Tibial nerve (tissue), 4 donors: ENCODE data around the gene GUCA2B. TPM values are rescaled to one million over a fixed set of nuclear protein-coding genes. Genes with fewer than 3 reads are reported as not detected.

Experiments used
- DNase-seq, 2 donors: peaks; one replicate each; pipeline ENCODE4 v3.0.0-alpha.2; 2019; ENCODE audit warnings: low spot score in 2 of 2
- H3K27ac ChIP-seq, 4 donors: fragments of 200-600 bp; sonication (generic) in 3 of 4; one replicate each; pipeline ENCODE4 v1.5.1; 2017 to 2019; ENCODE audit warnings: mild to moderate bottlenecking in 1 of 4
- H3K27me3 ChIP-seq, 2 donors: fragments of 200-600 bp; sonication (generic) in 1 of 2; one replicate each; pipeline versions ENCODE4 v1.5.1 to v1.6.0; 2017 to 2019
- H3K36me3 ChIP-seq, 3 donors: fragments of 200-600 bp; sonication (generic); one replicate each; pipeline ENCODE4 v1.5.1; 2018 to 2019
- H3K4me1 ChIP-seq, 4 donors: fragments of 200-600 bp; sonication (generic) in 3 of 4; one replicate each; pipeline ENCODE4 v1.5.1; 2017 to 2019
- H3K4me3 ChIP-seq, 4 donors: fragments of 200-600 bp; sonication (generic) in 3 of 4; one replicate each; pipeline ENCODE4 v1.5.1; 2017 to 2019; ENCODE audit warnings: mild to moderate bottlenecking in 1 of 4, moderate library complexity in 1 of 4
- H3K9me3 ChIP-seq, 4 donors: fragments of 200-600 bp; sonication (generic) in 3 of 4; one replicate each; pipeline ENCODE4 v1.5.1; 2017 to 2019
- EP300 ChIP-seq, 2 donors: sonication (generic); formaldehyde crosslinking; IDR thresholded peaks; one replicate each; pipeline ENCODE4 v1.6.1; 2017; ENCODE audit warnings: antibody characterized with exemption in 2 of 2, mild to moderate bottlenecking in 1 of 2
- POLR2A ChIP-seq, 2 donors: fragments of 450-650 bp; IDR thresholded peaks; one replicate each; pipeline ENCODE4 v1.6.1; 2017; ENCODE audit warnings: antibody characterized with exemption in 2 of 2, mild to moderate bottlenecking in 2 of 2, moderate library complexity in 2 of 2
- WGBS, 2 donors: methylation state at CpG; one replicate each; pipeline ENCODE4 v1.1.5; 2018; 5-methylcytosine and 5-hydroxymethylcytosine counted together
- total RNA-seq, 4 donors: library from RNA; depleted of rRNA; stranded (reverse); fragments of >200 nt; gene quantifications; one replicate each; pipeline ENCODE4 v1.1.0, GENCODE V29; 2016
- TF ChIP-seq, protein P1 (sequence below), 5 experiments: fragments of 200-600 bp in 3 of 5; fragments of 450-650 bp in 2 of 5; sonication (generic) in 3 of 5; IDR thresholded peaks; one replicate each; pipeline ENCODE4 v1.5.1; 2016 to 2019; ENCODE audit warnings: antibody characterized with exemption in 5 of 5, mild to moderate bottlenecking in 3 of 5, moderate library complexity in 2 of 5

Gene GUCA2B
- total RNA-seq, 4 donors from 2014 or later, result not detected

DNA sequence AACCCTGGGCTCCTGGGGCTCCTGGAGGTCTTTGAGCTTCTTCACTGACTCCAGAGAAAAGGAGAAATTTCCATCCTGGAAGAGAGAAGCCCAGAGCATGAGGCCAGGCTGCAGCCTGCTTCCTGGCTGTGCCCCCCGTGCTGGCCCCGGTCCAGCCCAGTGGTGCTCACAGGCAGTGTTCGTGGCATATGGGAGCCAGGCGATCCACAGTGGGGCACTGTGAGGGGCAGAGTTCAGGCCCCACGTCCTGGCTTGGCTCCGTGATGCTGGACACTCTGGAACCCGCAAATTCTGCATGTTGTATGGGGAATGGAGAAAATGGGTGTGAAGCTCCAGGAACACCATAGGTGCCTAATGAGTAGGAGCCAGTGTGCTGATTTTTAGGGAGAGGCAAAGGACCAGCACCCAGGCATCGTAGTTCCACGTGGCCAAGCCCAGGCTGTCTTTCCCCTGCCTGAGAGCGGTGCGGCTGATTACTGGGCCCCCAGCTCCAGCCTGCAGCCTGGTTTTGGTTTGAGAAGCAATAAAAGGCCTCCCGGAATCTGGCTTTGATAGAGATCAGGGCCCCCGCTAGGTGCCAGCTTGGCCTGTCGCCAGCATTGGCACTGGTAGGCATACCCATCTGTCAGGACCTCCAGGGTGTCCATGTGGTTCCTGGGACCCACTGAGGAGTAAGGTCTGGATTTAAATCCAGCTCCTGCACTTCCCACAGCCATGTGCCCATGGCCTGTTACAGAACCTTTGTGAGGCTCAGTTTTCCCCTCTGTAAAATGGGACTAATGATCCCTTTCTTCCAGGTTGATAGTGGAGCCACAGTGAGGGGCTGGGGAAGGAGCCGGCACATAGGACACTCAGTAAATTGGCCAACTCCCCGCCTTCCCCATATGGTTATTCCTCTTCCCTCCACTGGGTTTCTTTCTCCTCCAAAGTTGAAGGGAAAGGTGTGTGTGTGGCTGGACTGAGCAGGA, 10.6 kb downstream of the GUCA2B start:
- peaks cover 0 to 9% (median 0%) of the 10 kb centered on the region in 4 donors for H3K4me1 ChIP-seq
- H3K4me3 ChIP-seq, result no peak overlapping the region
- no peaks in the 10 kb centered on the region for H3K36me3 ChIP-seq
- WGBS, 2 donors, result 79% methylated on average over 14 to 16 of the region's 16 CpGs
- H3K9me3 ChIP-seq, result peaks cover 0 to 22% (median 6%) of the 10 kb centered on the region in 4 donors
- H3K27ac ChIP-seq, result peak overlapping the region in 1 of 4 donors; percentile 23
- H3K27me3 ChIP-seq, result peaks cover 0 to 14% of the 10 kb centered on the region in 2 donors
- no peak for DNase-seq
- TF ChIP-seq POLR2A (IDR thresholded peaks at IDR 0.05) (no peak), EP300 (IDR thresholded peaks at IDR 0.05) (no peak)
- TF ChIP-seq, protein P1, sequence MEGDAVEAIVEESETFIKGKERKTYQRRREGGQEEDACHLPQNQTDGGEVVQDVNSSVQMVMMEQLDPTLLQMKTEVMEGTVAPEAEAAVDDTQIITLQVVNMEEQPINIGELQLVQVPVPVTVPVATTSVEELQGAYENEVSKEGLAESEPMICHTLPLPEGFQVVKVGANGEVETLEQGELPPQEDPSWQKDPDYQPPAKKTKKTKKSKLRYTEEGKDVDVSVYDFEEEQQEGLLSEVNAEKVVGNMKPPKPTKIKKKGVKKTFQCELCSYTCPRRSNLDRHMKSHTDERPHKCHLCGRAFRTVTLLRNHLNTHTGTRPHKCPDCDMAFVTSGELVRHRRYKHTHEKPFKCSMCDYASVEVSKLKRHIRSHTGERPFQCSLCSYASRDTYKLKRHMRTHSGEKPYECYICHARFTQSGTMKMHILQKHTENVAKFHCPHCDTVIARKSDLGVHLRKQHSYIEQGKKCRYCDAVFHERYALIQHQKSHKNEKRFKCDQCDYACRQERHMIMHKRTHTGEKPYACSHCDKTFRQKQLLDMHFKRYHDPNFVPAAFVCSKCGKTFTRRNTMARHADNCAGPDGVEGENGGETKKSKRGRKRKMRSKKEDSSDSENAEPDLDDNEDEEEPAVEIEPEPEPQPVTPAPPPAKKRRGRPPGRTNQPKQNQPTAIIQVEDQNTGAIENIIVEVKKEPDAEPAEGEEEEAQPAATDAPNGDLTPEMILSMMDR (IDR thresholded peaks at IDR 0.05), result no peak

DNA sequence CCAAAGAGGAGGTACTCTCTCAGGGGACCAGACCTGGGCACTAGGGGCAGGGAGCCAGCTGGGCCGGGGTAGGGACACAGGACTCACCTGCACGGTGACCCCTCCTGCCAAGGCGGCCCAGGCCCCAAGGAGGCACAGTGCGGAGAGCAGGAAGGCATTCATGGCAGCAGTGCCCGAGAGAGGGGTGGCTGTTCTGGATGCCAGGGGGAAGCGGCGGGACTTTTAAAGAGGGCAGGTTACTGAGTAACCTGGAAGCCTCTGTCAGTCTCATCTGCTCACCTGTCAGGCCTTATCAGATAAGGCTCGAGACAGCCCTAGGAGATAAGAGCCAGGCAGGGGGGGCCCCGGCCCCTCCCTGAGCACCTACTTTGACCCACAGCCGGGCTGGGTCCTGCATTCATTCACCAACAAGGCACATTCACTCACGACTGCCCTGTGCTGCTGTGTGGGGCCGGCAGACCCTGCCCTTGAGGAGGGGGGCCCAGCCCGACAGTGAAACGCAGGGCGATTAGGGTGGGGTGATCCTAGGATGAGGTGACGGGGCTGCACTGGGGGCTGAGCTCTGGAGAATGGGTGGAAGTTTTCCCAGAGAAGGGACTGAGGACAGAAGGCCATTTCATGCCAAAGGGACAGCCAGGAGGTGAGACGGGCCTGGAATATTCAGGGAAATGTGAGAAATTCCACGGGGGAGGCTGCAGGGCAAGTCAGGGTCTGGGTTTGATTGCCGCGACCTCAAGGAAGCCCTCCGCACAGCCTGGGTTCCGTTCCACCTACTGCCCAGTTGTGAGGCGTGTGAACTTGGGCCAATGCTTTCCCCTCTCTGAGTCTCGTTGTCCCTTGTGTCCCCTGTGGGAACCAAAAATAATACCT, 11.6 kb downstream of the GUCA2B start, which contains the start of gene GUCA2A:
GUCA2A (minus strand) TSS at position 195 of the 870 bp plus-strand sequence; CDS start at position 162, 33 bp downstream.
- peaks cover 0 to 14% of the 10 kb centered on the region in 2 donors for H3K27me3 ChIP-seq
- H3K36me3 ChIP-seq, result no peaks in the 10 kb centered on the region
- TF ChIP-seq, protein P1 (IDR thresholded peaks at IDR 0.05), result no peak
- no peak for TF ChIP-seq POLR2A (IDR thresholded peaks at IDR 0.05)
- TF ChIP-seq EP300 (IDR thresholded peaks at IDR 0.05), result no peak
- H3K4me1 ChIP-seq, result peaks cover 0 to 9% (median 0%) of the 10 kb centered on the region in 4 donors
- no peak within 1 kb of the TSS for H3K4me3 ChIP-seq
- H3K27ac ChIP-seq, result peak within 1 kb of the TSS in 1 of 4 donors; percentile 23
- WGBS, 2 donors, result 69 to 75% methylated on average over 24 of the region's 24 CpGs
- DNase-seq, result no peak
- peaks cover 0 to 19% (median 6%) of the 10 kb centered on the region in 4 donors for H3K9me3 ChIP-seq

DNA sequence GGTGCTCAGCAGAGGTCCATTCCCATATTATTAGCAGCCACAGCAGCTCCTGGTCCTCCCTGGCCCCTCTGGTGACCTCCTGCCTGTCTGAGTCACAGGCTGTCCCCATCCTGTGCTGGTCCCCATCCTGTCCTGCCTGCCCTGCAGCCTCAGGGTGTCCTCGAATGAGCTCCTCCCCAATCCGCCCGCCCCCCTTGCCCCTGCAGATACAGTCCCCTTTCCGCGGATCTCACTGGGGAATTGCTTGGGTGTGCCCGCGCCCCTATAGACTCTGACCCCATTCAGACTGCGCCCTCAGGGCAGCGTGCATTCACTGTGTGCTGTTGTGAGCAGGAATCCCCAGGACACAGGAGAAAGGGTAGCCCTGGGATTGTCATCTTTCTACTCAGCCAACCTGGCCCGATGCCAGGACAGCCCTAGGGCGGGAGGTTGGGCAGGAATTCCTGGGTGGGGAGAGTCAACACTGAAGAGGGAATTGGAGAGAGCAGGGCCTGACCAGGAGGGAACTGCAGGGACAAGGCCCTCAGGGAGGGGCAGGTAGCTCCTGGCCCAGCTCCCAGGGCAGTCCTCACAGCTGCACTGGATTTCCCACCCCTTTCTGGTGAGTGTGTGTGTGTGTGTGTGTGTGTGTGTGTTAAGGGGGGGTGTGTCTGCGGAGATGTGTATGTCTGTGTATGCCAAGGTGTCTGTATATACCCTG, 12.5 kb downstream of the GUCA2B start:
- Histone ChIP-seq H3K4me1 (peaks cover 0 to 9% (median 0%) of the 10 kb centered on the region in 4 donors), H3K27ac (peak overlapping the region in 1 of 4 donors; percentile 23), H3K9me3 (peaks cover 0 to 12% (median 2%) of the 10 kb centered on the region in 4 donors), H3K36me3 (no peaks in the 10 kb centered on the region), H3K4me3 (no peak overlapping the region), H3K27me3 (peaks cover 0 to 14% of the 10 kb centered on the region in 2 donors)
- no peak for DNase-seq
- TF ChIP-seq EP300 (IDR thresholded peaks at IDR 0.05) (no peak), POLR2A (IDR thresholded peaks at IDR 0.05) (no peak)
- TF ChIP-seq, protein P1 (IDR thresholded peaks at IDR 0.05), result no peak
- WGBS, 2 donors, result 32 to 33% methylated on average over 5 to 12 of the region's 12 CpGs

DNA sequence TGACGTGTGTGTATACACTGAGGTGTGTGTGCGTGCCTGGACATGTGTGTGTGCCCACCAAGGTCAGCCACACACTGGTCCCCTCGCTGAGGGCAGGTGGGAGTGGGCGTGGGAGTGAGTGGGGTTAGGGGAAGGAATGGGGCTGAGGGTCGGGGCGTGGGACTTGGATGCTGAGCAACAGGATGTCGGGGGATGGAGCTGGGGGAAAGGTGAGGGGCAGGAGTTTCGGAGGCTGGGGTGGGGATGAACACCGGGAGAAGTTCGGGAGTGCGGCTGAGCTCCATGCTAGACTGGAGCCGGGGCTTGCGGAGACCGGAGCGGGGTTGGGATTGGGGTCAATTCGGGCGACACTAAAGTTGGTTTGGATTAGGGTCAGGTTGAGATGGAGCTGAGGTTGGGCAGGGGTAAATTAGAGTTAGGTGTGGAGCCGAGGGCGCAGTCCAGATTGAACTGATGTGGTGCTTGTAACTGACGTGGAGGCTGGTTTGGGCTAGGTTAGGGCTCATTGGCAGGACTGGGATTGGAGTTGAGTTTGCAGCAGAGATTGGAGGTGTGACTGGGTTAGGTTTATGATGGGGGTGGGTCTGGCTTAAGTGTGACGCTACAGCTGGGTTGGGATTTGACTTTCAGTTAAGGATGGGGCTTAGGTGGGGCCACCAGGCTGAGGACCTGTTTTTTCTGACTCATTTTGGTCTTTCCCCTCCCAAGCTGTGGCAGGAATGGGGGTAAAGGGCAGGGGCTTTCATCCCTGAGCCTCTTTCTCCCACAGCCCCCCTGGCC, 14.6 kb downstream of the GUCA2B start:
- WGBS, 2 donors, result 81 to 82% methylated on average over 21 of the region's 21 CpGs
- no peak for DNase-seq
- no peaks in the 10 kb centered on the region for H3K36me3 ChIP-seq
- no peak overlapping the region for H3K4me3 ChIP-seq
- H3K9me3 ChIP-seq, result no peaks in the 10 kb centered on the region
- no peak overlapping the region for H3K27ac ChIP-seq
- no peak for TF ChIP-seq POLR2A (IDR thresholded peaks at IDR 0.05)
- TF ChIP-seq EP300 (IDR thresholded peaks at IDR 0.05), result no peak
- TF ChIP-seq, protein P1 (IDR thresholded peaks at IDR 0.05), result no peak
- peaks cover 0 to 20% (median 2%) of the 10 kb centered on the region in 4 donors for H3K4me1 ChIP-seq
- H3K27me3 ChIP-seq, result peaks cover 0 to 14% of the 10 kb centered on the region in 2 donors
